ENCODE results near the gene TMEM150B.

TMEM150B gene

DNA sequence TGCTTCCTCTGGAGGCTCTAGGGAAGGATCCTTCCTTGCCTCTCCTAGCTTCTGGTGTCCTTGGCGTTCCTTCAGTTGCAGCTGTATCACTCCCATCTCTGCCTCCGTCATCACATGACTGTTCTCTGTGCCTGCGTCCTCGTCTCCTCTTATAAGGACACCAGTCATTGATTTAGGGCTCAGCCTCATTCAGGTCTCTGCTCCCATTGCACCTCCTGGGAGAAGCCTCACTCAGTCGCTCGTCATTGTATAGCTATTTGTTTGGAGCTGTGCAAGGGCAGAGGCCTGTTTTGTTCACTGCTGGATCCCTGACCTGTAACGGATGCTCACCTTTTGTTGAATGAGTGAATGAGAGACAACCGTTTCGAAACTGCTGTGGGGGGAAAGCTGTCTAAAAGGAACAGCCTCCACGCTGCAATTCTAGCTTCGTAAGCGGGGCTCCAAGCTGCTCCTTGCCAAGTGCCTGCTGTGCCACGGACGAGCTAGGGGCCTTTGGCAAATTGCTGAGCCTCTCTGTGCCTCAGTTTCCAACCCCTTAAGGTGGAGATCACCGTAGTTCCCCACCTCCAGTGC lies 24.2 kb downstream of the TMEM150B start:
- no peaks in the 10 kb centered on the region for H3K9me3 ChIP-seq (ENCODE audit: insufficient read depth, low read depth, low read length)
- peak overlapping the region; percentile 74 for H4K8ac ChIP-seq (ENCODE audit: low read depth, low read length)
- H3K27ac ChIP-seq (ENCODE audit: low read depth, low read length): no peak overlapping the region
- H3K23ac ChIP-seq (ENCODE audit: low read length): no peak overlapping the region
- whole genome bisulfite sequencing (ENCODE audit: extremely low coverage, insufficient coverage, insufficient read length): no CpG with 5 or more reads among the region's 15 CpGs
- no peak overlapping the region for H3K4me3 ChIP-seq (ENCODE audit: low read depth, low read length)
- no peak overlapping the region for H3K14ac ChIP-seq (ENCODE audit: low read length)
- H3K18ac ChIP-seq (ENCODE audit: low read length): no peak overlapping the region
- no peaks in the 10 kb centered on the region for H3K27me3 ChIP-seq (ENCODE audit: insufficient read depth, low read length)
- H3K4ac ChIP-seq (ENCODE audit: low read depth, low read length): no peak overlapping the region
- H2BK120ac ChIP-seq (ENCODE audit: insufficient read depth, low read length, poor library complexity): no peak overlapping the region
- H2AFZ ChIP-seq (ENCODE audit: insufficient read depth, low read length, poor library complexity): no peak overlapping the region
- H3K9ac ChIP-seq (ENCODE audit: low read length): no peak overlapping the region
- no peak for DNase-seq
- H2BK12ac ChIP-seq (ENCODE audit: low read length): no peak overlapping the region
- peak overlapping the region; percentile 29 for H4K12ac ChIP-seq (ENCODE audit: low read depth, low read length)
- H3K4me1 ChIP-seq (ENCODE audit: control insufficient read depth in 1 of 2, insufficient read depth in 2 of 2, low read length in 2 of 2): peaks cover 0 to 3% of the 10 kb centered on the region in 2 experiments
- no peak overlapping the region for H2AK5ac ChIP-seq (ENCODE audit: low read length)
- peak overlapping the region; percentile 3 for H4K91ac ChIP-seq (ENCODE audit: low read depth, low read length)
- H2BK5ac ChIP-seq (ENCODE audit: low read depth, low read length, poor library complexity): no peak overlapping the region
- H3K36me3 ChIP-seq (ENCODE audit: control insufficient read depth in 1 of 2, insufficient read depth in 2 of 2, low read length in 2 of 2): peaks cover 10 to 23% of the 10 kb centered on the region in 2 experiments
- H3K79me2 ChIP-seq (ENCODE audit: control insufficient read depth, insufficient read depth, low read length, poor library complexity): no peaks in the 10 kb centered on the region
- no peaks in the 10 kb centered on the region for H3K79me1 ChIP-seq (ENCODE audit: low read length)
- H3K4me2 ChIP-seq (ENCODE audit: low read length): no peak overlapping the region

DNA sequence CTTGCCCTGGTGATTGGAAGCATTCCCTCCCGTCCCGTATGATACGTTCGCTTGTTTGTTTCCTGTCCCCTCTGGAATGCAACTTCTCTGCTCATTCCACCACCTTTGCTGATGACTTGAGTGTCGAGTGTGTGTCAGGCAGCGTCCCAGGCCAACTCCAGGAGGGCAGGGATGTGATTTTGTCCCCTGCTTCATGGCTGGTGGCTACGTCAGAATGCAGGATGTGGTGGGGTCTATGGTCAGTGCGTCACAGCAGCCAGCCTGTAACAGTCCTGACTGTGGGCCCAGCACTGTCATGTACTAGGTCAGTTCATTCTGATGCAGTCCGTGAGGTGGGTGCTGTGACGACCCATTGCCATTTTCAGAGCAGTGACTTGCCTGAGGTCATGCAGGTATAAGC lies 25.1 kb downstream of the TMEM150B start:
- Histone ChIP-seq H3K36me3 (ENCODE audit: control insufficient read depth in 1 of 2, insufficient read depth in 2 of 2, low read length in 2 of 2) (peaks cover 7 to 26% of the 10 kb centered on the region in 2 experiments), H3K4me2 (ENCODE audit: low read length) (no peak overlapping the region), H3K14ac (ENCODE audit: low read length) (no peak overlapping the region), H3K9me3 (ENCODE audit: insufficient read depth, low read depth, low read length) (no peaks in the 10 kb centered on the region), H3K4me3 (ENCODE audit: low read depth, low read length) (no peak overlapping the region), H2BK5ac (ENCODE audit: low read depth, low read length, poor library complexity) (no peak overlapping the region), H3K9ac (ENCODE audit: low read length) (no peak overlapping the region), H3K79me1 (ENCODE audit: low read length) (no peaks in the 10 kb centered on the region), H2BK120ac (ENCODE audit: insufficient read depth, low read length, poor library complexity) (no peak overlapping the region), H3K18ac (ENCODE audit: low read length) (no peak overlapping the region), H3K4me1 (ENCODE audit: control insufficient read depth in 1 of 2, insufficient read depth in 2 of 2, low read length in 2 of 2) (peaks cover 0 to 3% of the 10 kb centered on the region in 2 experiments), H4K12ac (ENCODE audit: low read depth, low read length) (no peak overlapping the region), H4K91ac (ENCODE audit: low read depth, low read length) (no peak overlapping the region), H3K27me3 (ENCODE audit: insufficient read depth, low read length) (no peaks in the 10 kb centered on the region), H3K4ac (ENCODE audit: low read depth, low read length) (no peak overlapping the region), H2AFZ (ENCODE audit: insufficient read depth, low read length, poor library complexity) (no peak overlapping the region), H2BK12ac (ENCODE audit: low read length) (no peak overlapping the region), H2AK5ac (ENCODE audit: low read length) (no peak overlapping the region), H3K79me2 (ENCODE audit: control insufficient read depth, insufficient read depth, low read length, poor library complexity) (no peaks in the 10 kb centered on the region), H3K27ac (ENCODE audit: low read depth, low read length) (no peak overlapping the region), H4K8ac (ENCODE audit: low read depth, low read length) (no peak overlapping the region), H3K23ac (ENCODE audit: low read length) (no peak overlapping the region)
- DNase-seq: no peak
- WGBS (ENCODE audit: extremely low coverage, insufficient coverage, insufficient read length): no CpG with 5 or more reads among the region's 10 CpGs

DNA sequence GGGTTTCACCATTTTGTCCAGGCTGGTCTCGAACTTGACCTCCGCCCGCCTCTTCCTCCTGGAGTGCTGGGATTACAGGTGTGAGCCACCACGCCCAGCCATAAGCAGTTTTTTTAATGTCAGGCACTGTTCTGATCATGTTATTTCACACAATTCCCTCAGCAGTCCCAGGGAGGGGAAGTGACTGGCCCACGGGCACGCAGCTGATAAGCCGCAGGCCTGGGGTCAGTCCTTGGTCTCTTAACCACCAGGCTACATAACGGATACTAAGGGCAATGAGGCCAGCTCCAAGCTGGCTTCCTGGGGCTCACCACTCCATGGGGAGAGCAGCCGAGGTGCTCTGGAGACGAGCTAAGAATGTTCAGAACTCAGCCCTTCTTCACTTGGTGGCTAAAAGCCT lies 27.9 kb downstream of the TMEM150B start:
- Histone ChIP-seq H3K4me3 (ENCODE audit: low read depth, low read length) (no peak overlapping the region), H2AK5ac (ENCODE audit: low read length) (no peak overlapping the region), H3K14ac (ENCODE audit: low read length) (no peak overlapping the region), H3K79me2 (ENCODE audit: control insufficient read depth, insufficient read depth, low read length, poor library complexity) (no peaks in the 10 kb centered on the region), H2AFZ (ENCODE audit: insufficient read depth, low read length, poor library complexity) (no peak overlapping the region), H3K36me3 (ENCODE audit: control insufficient read depth in 1 of 2, insufficient read depth in 2 of 2, low read length in 2 of 2) (peaks cover 5 to 10% of the 10 kb centered on the region in 2 experiments), H2BK120ac (ENCODE audit: insufficient read depth, low read length, poor library complexity) (no peak overlapping the region), H3K4me2 (ENCODE audit: low read length) (no peak overlapping the region), H3K9ac (ENCODE audit: low read length) (no peak overlapping the region), H4K91ac (ENCODE audit: low read depth, low read length) (no peak overlapping the region), H3K9me3 (ENCODE audit: insufficient read depth, low read depth, low read length) (no peaks in the 10 kb centered on the region), H3K18ac (ENCODE audit: low read length) (no peak overlapping the region), H3K27ac (ENCODE audit: low read depth, low read length) (no peak overlapping the region), H2BK5ac (ENCODE audit: low read depth, low read length, poor library complexity) (no peak overlapping the region), H3K27me3 (ENCODE audit: insufficient read depth, low read length) (no peaks in the 10 kb centered on the region), H4K12ac (ENCODE audit: low read depth, low read length) (no peak overlapping the region), H3K4ac (ENCODE audit: low read depth, low read length) (no peak overlapping the region), H4K8ac (ENCODE audit: low read depth, low read length) (no peak overlapping the region), H3K23ac (ENCODE audit: low read length) (no peak overlapping the region), H3K79me1 (ENCODE audit: low read length) (no peaks in the 10 kb centered on the region), H2BK12ac (ENCODE audit: low read length) (no peak overlapping the region), H3K4me1 (ENCODE audit: control insufficient read depth in 1 of 2, insufficient read depth in 2 of 2, low read length in 2 of 2) (peaks cover 0 to 3% of the 10 kb centered on the region in 2 experiments)
- WGBS (ENCODE audit: extremely low coverage, insufficient coverage, insufficient read length): no CpG with 5 or more reads among the region's 10 CpGs
- DNase-seq: no peak

DNA sequence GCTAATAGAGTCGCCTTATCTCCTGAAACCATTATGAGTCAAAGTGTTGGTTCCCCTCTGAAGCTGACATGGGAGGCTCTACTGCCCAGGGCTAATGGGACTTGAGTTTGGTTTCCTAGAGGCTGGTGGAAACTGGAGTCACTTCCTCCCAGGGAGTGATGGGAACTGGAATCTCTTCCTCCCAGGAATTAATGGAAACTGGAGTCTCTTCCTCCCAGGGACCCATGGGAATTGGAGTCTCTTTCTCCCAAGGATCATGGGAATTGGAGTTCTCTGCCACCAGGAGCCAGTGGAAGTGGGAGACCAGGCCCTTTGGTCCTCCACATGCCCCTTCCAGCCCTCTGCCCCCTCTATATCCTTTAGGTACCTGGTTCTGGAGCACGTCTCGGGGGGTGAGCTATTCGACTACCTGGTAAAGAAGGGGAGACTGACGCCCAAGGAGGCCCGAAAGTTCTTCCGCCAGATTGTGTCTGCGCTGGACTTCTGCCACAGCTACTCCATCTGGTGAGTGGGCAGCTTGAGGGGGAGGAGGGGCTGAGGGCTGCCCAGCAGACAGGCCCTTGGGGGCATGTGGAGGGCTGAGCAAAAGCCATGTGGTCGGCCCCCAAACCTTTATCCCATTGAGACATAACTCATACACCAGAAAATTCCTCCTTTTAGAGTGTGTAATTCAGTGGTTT lies 35.9 kb downstream of the TMEM150B start:
- no CpG with 5 or more reads among the region's 9 CpGs for WGBS (ENCODE audit: extremely low coverage, insufficient coverage, insufficient read length)
- DNase-seq: no peak

More for the DNA sequence above, 35.9 kb downstream of the TMEM150B start:
- peaks cover 9 to 16% of the 10 kb centered on the region in 2 experiments for H3K36me3 ChIP-seq (ENCODE audit: control insufficient read depth in 1 of 2, insufficient read depth in 2 of 2, low read length in 2 of 2)
- H3K79me2 ChIP-seq (ENCODE audit: control insufficient read depth, insufficient read depth, low read length, poor library complexity): no peaks in the 10 kb centered on the region
- no peak overlapping the region for H3K23ac ChIP-seq (ENCODE audit: low read length)
- H3K4me2 ChIP-seq (ENCODE audit: low read length): no peak overlapping the region
- no peak overlapping the region for H4K91ac ChIP-seq (ENCODE audit: low read depth, low read length)
- no peak overlapping the region for H4K12ac ChIP-seq (ENCODE audit: low read depth, low read length)
- H2AK5ac ChIP-seq (ENCODE audit: low read length): no peak overlapping the region
- no peak overlapping the region for H2AFZ ChIP-seq (ENCODE audit: insufficient read depth, low read length, poor library complexity)
- no peak overlapping the region for H3K4ac ChIP-seq (ENCODE audit: low read depth, low read length)
- H3K27me3 ChIP-seq (ENCODE audit: insufficient read depth, low read length): no peaks in the 10 kb centered on the region
- no peak overlapping the region for H3K27ac ChIP-seq (ENCODE audit: low read depth, low read length)
- H3K9ac ChIP-seq (ENCODE audit: low read length): no peak overlapping the region
- peaks cover 3 to 6% of the 10 kb centered on the region in 2 experiments for H3K4me1 ChIP-seq (ENCODE audit: control insufficient read depth in 1 of 2, insufficient read depth in 2 of 2, low read length in 2 of 2)
- H3K4me3 ChIP-seq (ENCODE audit: low read depth, low read length): no peak overlapping the region
- no peaks in the 10 kb centered on the region for H3K79me1 ChIP-seq (ENCODE audit: low read length)
- H2BK5ac ChIP-seq (ENCODE audit: low read depth, low read length, poor library complexity): no peak overlapping the region
- H3K9me3 ChIP-seq (ENCODE audit: insufficient read depth, low read depth, low read length): peaks cover 4% of the 10 kb centered on the region
- H2BK120ac ChIP-seq (ENCODE audit: insufficient read depth, low read length, poor library complexity): no peak overlapping the region
- no peak overlapping the region for H2BK12ac ChIP-seq (ENCODE audit: low read length)
- no peak overlapping the region for H3K18ac ChIP-seq (ENCODE audit: low read length)
- H4K8ac ChIP-seq (ENCODE audit: low read depth, low read length): no peak overlapping the region
- H3K14ac ChIP-seq (ENCODE audit: low read length): no peak overlapping the region

Data from trophoblast cell (in vitro differentiated cells and primary cell).